Fibroblast of pulmonary artery (primary cell): ENCODE results near the gene ERICH6.

Experiments used
- DNase-seq: peaks from one replicate; pipeline ENCODE4 v3.0.0-alpha.2; 2010; ENCODE audit warnings: low read depth
- H3K4me3 ChIP-seq: replicated peaks from 2 replicates; pipeline ENCODE4 v1.5.1; 2011; ENCODE audit warnings: low read depth, mild to moderate bottlenecking, control low read depth, low read length, moderate library complexity
- TF ChIP-seq, protein P1 (sequence below): IDR thresholded peaks from 2 replicates; pipeline ENCODE4 v1.5.1; 2011; ENCODE audit warnings: mild to moderate bottlenecking, control low read depth, low read length, inconsistent platforms; ENCODE audit errors: missing control alignments

The ERICH6 gene

DNA sequence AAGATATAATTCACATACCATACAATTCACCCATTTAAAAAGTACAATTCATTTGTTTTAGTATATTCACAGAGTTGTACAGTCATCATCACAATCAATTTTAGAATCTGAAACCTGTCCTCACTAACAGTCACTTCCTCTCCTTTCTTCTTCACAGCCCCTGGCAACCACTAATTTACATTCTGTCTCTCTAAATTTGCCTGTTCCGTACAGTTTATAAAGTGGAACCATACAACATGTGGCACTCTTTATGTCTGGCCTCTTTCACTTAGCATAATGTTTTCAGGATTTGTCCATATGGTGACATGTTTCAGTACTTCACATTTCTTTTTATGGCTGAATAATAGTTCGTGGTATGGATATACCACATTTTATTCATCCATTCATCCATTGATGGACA, 22.7 kb downstream of the ERICH6 start:
- TF ChIP-seq, protein P1, sequence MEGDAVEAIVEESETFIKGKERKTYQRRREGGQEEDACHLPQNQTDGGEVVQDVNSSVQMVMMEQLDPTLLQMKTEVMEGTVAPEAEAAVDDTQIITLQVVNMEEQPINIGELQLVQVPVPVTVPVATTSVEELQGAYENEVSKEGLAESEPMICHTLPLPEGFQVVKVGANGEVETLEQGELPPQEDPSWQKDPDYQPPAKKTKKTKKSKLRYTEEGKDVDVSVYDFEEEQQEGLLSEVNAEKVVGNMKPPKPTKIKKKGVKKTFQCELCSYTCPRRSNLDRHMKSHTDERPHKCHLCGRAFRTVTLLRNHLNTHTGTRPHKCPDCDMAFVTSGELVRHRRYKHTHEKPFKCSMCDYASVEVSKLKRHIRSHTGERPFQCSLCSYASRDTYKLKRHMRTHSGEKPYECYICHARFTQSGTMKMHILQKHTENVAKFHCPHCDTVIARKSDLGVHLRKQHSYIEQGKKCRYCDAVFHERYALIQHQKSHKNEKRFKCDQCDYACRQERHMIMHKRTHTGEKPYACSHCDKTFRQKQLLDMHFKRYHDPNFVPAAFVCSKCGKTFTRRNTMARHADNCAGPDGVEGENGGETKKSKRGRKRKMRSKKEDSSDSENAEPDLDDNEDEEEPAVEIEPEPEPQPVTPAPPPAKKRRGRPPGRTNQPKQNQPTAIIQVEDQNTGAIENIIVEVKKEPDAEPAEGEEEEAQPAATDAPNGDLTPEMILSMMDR, result no peak
- no peak for DNase-seq
- no peak overlapping the region for H3K4me3 ChIP-seq

DNA sequence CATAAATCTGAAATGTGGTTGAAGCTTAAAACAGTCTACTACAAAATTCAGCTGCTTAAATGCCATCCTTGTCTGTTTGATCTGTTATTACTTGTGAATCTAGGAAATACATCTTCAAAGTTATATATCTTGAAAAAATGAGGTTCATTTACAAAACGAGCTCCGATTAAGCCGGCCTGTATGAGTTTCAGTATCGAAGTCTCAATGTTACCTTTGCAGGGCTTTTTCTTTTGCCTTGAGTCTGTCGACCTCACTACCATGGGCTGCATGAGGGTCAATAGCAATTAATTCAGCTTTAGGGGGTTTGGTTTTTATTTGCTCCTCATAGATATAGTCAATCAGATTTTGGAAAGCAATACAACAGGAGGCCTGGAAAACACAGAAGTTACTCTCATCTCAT, 23.2 kb downstream of the ERICH6 start:
- TF ChIP-seq, protein P1, result no peak
- no peak for DNase-seq
- H3K4me3 ChIP-seq, result no peak overlapping the region

DNA sequence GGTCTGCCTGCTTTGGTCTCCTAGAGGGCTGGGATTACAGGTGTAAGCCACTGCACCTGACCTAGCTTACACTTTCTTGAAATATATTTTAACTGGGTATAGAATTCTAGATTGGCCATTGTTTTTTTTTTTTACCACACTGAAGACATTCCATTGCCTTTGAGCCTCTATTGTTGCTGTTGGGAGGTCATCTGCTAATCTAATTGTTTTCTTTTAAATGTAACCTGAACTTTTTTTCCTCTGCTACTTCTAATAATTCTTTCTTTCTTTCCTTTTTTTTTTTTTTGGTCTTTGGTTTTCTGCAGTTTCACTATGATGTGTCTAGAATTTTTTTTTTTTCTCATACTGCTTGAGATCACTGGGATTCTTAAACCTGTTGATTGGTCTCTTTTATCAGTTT, 28.1 kb downstream of the ERICH6 start:
- no peak for DNase-seq
- TF ChIP-seq, protein P1, result no peak
- H3K4me3 ChIP-seq, result no peak overlapping the region

DNA sequence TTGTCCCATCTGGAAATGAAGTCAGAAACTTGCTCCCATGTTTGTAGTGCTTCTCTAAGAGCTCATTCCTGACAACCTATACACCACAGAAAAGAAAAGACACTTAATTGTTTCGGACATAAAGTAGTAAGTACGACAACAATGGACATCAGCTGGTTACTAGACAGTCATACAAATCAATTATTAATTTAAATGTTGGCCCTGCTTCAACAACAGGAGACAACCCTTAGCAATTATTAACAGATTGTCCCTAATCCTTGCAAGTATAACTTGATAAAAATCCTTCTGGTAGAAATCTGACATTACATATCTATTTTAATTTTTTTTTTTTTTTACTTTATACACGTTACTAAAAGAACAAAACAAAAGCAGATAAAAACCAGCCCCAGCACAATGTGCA, 29.8 kb downstream of the ERICH6 start:
- no peak overlapping the region for H3K4me3 ChIP-seq
- no peak for DNase-seq
- TF ChIP-seq, protein P1, result no peak

DNA sequence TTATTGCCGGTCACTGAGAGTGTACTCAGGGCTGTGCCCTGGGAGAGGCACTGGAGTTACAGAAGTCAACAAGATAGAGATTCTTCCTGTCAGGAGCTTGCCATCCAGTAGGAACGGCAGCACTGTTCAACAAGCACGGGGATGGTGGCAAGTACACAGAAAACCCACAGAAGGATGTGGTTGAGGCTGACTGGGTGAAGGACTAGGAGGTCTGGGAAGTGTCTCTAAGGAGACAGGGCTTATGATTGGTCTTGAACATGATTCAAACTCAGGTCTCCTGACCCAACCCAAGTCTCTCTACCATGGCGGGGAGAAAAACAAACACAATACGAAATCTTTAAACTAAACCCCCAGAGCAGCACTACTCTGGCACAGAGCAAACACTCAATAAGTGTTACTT, 37.6 kb downstream of the ERICH6 start:
- H3K4me3 ChIP-seq, result no peak overlapping the region
- no peak for DNase-seq
- TF ChIP-seq, protein P1, result no peak

DNA sequence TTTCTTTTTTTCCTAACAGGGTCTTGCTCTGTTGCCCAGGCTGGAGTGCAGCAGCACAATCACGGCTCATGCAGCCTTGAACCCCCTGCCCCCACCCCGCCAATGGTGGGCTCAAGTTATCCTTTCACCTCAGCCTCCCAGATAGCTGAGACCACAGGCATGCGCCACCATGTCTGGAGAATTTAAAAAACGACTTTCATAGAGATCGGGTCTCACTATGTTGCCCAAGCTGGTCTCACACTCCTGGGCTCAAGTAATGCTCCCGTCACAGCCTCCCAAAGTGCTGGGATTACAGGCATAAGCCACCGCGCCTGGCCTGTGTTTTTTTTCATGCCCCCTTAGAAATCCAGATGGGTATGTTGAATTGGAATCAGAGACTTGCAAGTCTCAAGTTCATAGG, 40.3 kb downstream of the ERICH6 start:
- H3K4me3 ChIP-seq, result no peak overlapping the region
- TF ChIP-seq, protein P1, result no peak
- no peak for DNase-seq

DNA sequence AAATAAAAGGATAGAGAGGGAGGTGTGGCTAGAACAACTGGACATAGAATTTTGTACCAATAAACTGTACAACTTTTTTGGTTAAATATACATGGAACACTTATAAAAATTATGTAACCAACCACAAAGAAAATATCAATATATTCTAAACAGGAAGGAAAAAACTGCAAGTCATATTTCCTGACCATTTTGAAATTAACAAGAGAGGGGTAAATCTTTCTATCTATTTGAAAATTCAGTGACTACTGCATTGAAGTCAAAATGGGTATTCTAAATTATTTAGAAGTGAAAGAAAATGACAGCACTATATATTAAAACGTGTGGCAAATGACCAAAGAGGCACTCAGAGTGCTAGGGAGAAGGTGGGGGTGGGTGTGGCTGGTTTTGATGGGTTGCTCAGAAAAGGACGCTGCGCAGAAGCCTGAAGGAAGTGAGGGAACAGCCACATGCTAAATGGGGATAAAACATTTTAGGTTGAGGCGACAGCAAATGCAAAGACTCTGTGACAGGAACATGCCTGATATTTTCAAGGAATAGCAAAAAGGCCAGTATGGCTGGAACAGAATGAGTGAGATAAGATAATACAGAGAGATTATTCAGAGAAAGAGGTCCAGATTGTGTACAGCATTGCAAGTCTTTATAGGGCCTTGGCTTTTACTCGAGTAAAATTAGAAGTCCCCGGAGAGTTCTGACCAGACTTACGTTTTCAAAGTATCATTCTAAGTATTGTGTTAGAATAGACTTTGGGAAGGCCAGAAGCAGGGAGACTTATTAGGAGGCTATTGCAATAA, 41.1 kb downstream of the ERICH6 start:
- no peak overlapping the region for H3K4me3 ChIP-seq
- DNase-seq, result no peak
- TF ChIP-seq, protein P1, result no peak
